ENCODE measurements around the gene RAE1.

Gene RAE1

DNA sequence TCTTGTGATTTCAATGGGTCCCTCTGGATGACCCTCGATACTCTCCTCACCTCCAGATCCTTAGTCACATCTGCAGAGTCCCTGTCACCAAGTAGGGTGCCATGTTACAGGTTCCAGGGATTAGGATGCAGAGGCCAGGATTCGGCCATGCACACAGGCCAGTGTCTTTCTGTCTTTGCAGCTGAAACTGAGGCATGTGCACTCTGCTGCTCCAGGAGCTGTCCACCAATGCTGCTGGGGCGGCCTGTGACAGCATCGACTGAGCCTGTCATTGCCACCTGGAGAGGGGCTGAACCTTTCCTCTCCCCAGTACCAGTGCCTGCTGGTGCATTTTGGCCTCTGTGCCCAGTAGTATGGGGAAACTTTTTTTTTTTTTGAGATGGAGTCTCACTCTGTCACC is 35.7 kb downstream of the RAE1 start:
- Histone ChIP-seq H3K9me3 (peaks cover 3% of the 10 kb centered on the region; the same call in 1 of the 2 replicates), H3K36me3 (peaks cover 4% of the 10 kb centered on the region; the same call in 1 of the 2 replicates), H3K4me1 (peaks cover 4% of the 10 kb centered on the region), H3K4me3 (ENCODE audit: low read depth, low read length) (no peak overlapping the region), H3K27me3 (no peaks in the 10 kb centered on the region)
- TF ChIP-seq, protein P1, sequence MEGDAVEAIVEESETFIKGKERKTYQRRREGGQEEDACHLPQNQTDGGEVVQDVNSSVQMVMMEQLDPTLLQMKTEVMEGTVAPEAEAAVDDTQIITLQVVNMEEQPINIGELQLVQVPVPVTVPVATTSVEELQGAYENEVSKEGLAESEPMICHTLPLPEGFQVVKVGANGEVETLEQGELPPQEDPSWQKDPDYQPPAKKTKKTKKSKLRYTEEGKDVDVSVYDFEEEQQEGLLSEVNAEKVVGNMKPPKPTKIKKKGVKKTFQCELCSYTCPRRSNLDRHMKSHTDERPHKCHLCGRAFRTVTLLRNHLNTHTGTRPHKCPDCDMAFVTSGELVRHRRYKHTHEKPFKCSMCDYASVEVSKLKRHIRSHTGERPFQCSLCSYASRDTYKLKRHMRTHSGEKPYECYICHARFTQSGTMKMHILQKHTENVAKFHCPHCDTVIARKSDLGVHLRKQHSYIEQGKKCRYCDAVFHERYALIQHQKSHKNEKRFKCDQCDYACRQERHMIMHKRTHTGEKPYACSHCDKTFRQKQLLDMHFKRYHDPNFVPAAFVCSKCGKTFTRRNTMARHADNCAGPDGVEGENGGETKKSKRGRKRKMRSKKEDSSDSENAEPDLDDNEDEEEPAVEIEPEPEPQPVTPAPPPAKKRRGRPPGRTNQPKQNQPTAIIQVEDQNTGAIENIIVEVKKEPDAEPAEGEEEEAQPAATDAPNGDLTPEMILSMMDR (IDR thresholded peaks at IDR 0.05; ENCODE audit: low read depth, low read length) = no peak
- no peak for DNase-seq

DNA sequence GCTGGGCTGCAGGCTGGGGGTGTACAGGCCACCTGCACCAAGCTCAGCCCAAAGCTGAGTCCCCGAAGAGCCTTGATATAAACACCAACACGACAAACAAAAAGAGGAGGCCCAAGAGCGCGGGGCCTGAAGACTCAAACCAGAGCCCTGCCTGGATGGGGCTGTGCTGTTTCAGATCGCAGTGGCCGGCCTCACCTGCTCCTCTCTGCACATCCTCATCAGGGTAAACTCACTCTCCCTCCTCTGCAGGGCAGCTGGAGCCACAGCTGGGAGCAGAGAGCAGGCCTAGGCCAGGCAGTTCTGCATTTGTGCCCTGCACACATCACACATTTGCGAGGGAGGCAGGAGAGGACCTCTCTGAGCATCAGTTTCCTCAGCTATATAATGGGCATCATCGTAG is 36.4 kb downstream of the RAE1 start:
- Histone ChIP-seq H3K36me3 (peaks cover 8% of the 10 kb centered on the region; the same call in 1 of the 2 replicates), H3K27me3 (no peaks in the 10 kb centered on the region), H3K9me3 (peaks cover 3% of the 10 kb centered on the region; the same call in 1 of the 2 replicates), H3K4me1 (peaks cover 4% of the 10 kb centered on the region), H3K4me3 (ENCODE audit: low read depth, low read length) (no peak overlapping the region)
- TF ChIP-seq, protein P1 (IDR thresholded peaks at IDR 0.05; ENCODE audit: low read depth, low read length) = no peak
- DNase-seq = no peak

- peaks cover 9% of the 10 kb centered on the region; the same call in 1 of the 2 replicates for H3K36me3 ChIP-seq
- TF ChIP-seq, protein P1 (IDR thresholded peaks at IDR 0.05; ENCODE audit: low read depth, low read length) = no peak
- peaks cover 4% of the 10 kb centered on the region for H3K4me1 ChIP-seq
- H3K27me3 ChIP-seq = no peaks in the 10 kb centered on the region
- DNase-seq = no peak
- H3K4me3 ChIP-seq (ENCODE audit: low read depth, low read length) = no peak overlapping the region
- peaks cover 3% of the 10 kb centered on the region; the same call in 1 of the 2 replicates for H3K9me3 ChIP-seq
Observed at GRCh38 chr20:57387945-57388371, 36.9 kb downstream of the RAE1 start.

DNA sequence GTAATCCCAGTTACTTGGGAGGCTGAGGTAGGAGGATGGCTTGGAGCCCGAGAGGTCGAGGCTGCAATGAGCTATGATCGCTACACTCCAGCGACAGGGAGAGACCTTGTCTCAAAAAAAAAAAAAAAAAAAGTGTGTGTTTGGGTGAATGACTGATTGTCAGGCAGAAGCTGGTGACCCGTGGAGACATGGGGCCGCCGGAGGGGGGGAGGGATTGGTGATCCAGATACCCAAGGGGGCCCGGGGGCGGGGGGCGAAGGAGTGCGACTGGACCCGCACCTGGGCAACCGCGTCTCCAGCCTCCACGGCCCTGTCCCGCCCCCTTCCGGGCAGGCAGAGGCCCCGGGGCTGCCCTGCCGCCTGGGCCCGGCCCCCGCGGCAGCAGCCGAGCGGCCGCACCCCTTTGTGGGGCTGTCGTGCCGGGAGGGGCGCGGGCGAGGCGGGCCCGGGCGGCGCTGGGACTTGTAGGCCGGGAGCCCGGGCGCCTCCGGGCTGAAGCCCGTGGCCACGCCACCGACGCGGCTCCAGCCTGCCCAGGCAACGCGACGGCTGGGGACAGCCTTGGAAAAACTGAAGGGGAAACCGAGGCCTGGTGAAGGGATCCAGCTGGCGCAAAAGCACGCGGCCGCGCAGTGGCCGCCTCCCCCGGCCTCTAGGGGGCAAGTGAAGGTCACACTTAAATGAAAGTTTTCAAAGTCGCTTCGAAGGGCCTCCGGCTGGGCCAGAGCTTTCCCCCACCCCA is 38.1 kb downstream of the RAE1 start:
- Histone ChIP-seq H3K27me3 (no peaks in the 10 kb centered on the region), H3K36me3 (peaks cover 16% of the 10 kb centered on the region), H3K4me1 (peaks cover 4% of the 10 kb centered on the region), H3K9me3 (peaks cover 3% of the 10 kb centered on the region; the same call in 1 of the 2 replicates), H3K4me3 (ENCODE audit: low read depth, low read length) (no peak overlapping the region)
- DNase-seq = peak; percentile 17
- TF ChIP-seq, protein P1 (IDR thresholded peaks at IDR 0.05; ENCODE audit: low read depth, low read length) = no peak

DNA sequence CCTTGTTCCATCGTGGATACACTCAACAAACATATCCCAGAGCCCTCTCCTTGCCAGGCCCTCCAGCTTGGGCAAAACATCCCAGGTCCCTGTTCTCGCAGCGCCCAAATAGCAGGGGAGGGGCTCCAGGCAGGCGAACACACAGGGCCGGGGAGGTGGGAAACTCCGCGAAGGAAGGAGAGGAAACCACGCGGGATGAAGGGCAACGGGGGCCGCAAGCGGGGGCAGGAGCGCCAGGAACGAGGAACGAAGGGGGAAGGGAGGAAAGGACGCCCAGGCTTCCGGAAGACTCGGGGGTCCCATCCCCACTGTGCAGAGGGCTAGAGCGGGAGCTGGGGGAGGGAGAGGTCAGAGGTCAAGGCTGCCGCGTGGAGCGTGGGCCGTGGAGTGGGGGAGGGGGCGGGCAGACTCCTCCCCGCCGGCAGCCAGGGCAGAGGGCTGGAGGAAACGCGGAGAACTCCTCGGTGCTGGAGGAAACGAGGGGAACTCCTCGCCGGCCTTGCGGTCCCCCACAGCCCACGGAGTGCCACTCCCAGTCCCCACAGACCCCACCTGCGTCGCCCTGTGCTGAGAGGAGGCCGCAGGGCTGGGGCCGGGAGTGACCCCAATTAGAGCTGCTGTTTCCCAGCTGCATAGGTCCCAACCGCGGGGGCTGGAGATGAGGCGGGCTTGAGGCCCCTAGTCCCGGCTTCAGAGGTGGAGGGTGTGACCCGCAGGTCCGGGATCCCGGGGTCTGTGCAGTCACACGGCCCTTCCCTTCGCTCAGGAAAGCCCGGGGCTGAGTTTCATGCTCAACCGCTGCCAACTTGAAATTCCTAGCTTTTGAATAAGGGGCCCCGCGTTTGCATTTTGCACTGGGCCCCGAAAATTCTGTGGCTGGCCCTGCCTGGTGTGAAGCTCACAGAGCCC is 38.9 kb downstream of the RAE1 start:
- peaks cover 4% of the 10 kb centered on the region for H3K4me1 ChIP-seq
- DNase-seq = peak; percentile 13

More for the DNA sequence above, 38.9 kb downstream of the RAE1 start:
- Histone ChIP-seq H3K36me3 (peaks cover 13% of the 10 kb centered on the region), H3K9me3 (peaks cover 3% of the 10 kb centered on the region; the same call in 1 of the 2 replicates), H3K27me3 (no peaks in the 10 kb centered on the region), H3K4me3 (ENCODE audit: low read depth, low read length) (no peak overlapping the region)
- TF ChIP-seq, protein P1 (IDR thresholded peaks at IDR 0.05; ENCODE audit: low read depth, low read length) = no peak

All from BE2C (cell line).